A549 treated with RU486 at 1 μM for 4 hours (cell line): ENCODE measurements around the gene SPAG7. TPM values are rescaled to one million over a fixed set of nuclear protein-coding genes. Genes with fewer than 3 reads are reported as not detected.

ENCODE experiments used
- total RNA-seq: library from RNA; stranded (reverse); fragments of 200-300 nt; extraction: Qiagen RNA extraction; gene quantifications from 5 replicates; pipeline ENCODE4 v1.2.3, GENCODE V29; 2022; ENCODE audit warnings: low read depth

The SPAG7 gene
- 72.8 to 95.3 TPM (median 75.3 TPM) in 5 replicates for total RNA-seq

GRCh38 chr17:4967539-4968485 is at the start of gene SPAG7:
Gene SPAG7 (minus strand): TSS chr17:4967817. CDS start chr17:4967804, 13 bp downstream.

GRCh38 chr17:4997302-4998026 is 29.8 kb upstream of the SPAG7 start, which contains the start of the genes INCA1 and KIF1C:
Gene INCA1 (minus strand): TSS chr17:4997522. CDS start chr17:4994437, 3,085 bp downstream.
Gene KIF1C (plus strand): TSS chr17:4997950. CDS start chr17:5000247, 2,297 bp downstream.

GRCh38 chr17:4986951-4987766 is 19.5 kb upstream of the SPAG7 start, which contains the start of gene CAMTA2:
Gene CAMTA2 (minus strand): TSS chr17:4987675. CDS start chr17:4986222, 1,453 bp downstream.

GRCh38 chr17:4950746-4951204 is 16.8 kb downstream of the SPAG7 start, which contains the start of gene ENO3:
Gene ENO3 (plus strand): TSS chr17:4951119. CDS start chr17:4951830, 711 bp downstream.

GRCh38 chr17:4948166-4948930 is 19.3 kb downstream of the SPAG7 start, which contains the start of gene PFN1:
Gene PFN1 (minus strand): TSS chr17:4948530. CDS start chr17:4948394, 136 bp downstream.

GRCh38 chr17:4939796-4940554 is 27.6 kb downstream of the SPAG7 start, which contains the start of the genes RNF167 and SLC25A11:
Gene RNF167 (plus strand): TSS chr17:4940268. CDS start chr17:4940910, 642 bp downstream.
Gene SLC25A11 (minus strand): TSS chr17:4940046. CDS start chr17:4939910, 136 bp downstream.

GRCh38 chr17:4931963-4932362 is 35.7 kb downstream of the SPAG7 start, which contains the start of gene GP1BA:
Gene GP1BA (plus strand): TSS chr17:4932277. CDS start chr17:4932605, 328 bp downstream.

Other genes with a start within 250 kb of the SPAG7 start
- gene MED11, start 236.4 kb downstream of the SPAG7 start, total RNA-seq, result 39.1 to 46.0 TPM (median 44.8 TPM) in 5 replicates
- 0.47 to 0.89 TPM (median 0.56 TPM) in 5 replicates for gene ZMYND15, start 228.0 kb downstream of the SPAG7 start, total RNA-seq
- 13.8 to 20.0 TPM (median 17.9 TPM) in 5 replicates for gene CXCL16, start 227.9 kb downstream of the SPAG7 start, total RNA-seq
- gene TM4SF5, start 195.9 kb downstream of the SPAG7 start, total RNA-seq, result 0.41 to 1.1 TPM (median 0.82 TPM) in 5 replicates
- gene VMO1, start 181.5 kb downstream of the SPAG7 start, total RNA-seq, result 0.35 to 1.5 TPM (median 1.1 TPM) in 5 replicates
- 0.14 to 0.15 TPM in 2 of 5 replicates, not detected in the others for gene GLTPD2, start 178.9 kb downstream of the SPAG7 start, total RNA-seq
- 461 to 534 TPM (median 480 TPM) in 5 replicates for gene PSMB6, start 171.7 kb downstream of the SPAG7 start, total RNA-seq
- gene PLD2, start 160.7 kb downstream of the SPAG7 start, total RNA-seq, result 18.4 to 25.8 TPM (median 22.8 TPM) in 5 replicates
- 42.8 to 59.3 TPM (median 56.3 TPM) in 5 replicates for gene MINK1, start 134.5 kb downstream of the SPAG7 start, total RNA-seq
- gene C17orf107, start 68.3 kb downstream of the SPAG7 start, total RNA-seq, result 0.15 to 0.35 TPM (median 0.30 TPM) in 5 replicates
- 0.05 to 0.15 TPM (median 0.08 TPM) in 3 of 5 replicates, not detected in the others for gene CHRNE, start 64.7 kb downstream of the SPAG7 start, total RNA-seq
- gene GP1BA, start 35.5 kb downstream of the SPAG7 start, total RNA-seq, result not detected in 5 replicates
- gene SLC25A11, start 27.8 kb downstream of the SPAG7 start, total RNA-seq, result 51.1 to 79.7 TPM (median 75.4 TPM) in 5 replicates
- gene RNF167, start 27.5 kb downstream of the SPAG7 start, total RNA-seq, result 88.1 to 164 TPM (median 124 TPM) in 5 replicates
- gene PFN1, start 19.3 kb downstream of the SPAG7 start, total RNA-seq, result 2,878 to 3,154 TPM (median 3,052 TPM) in 5 replicates
- 50.7 to 68.1 TPM (median 55.2 TPM) in 5 replicates for gene ENO3, start 16.7 kb downstream of the SPAG7 start, total RNA-seq
- gene CAMTA2, start 19.9 kb upstream of the SPAG7 start, total RNA-seq, result 20.9 to 36.6 TPM (median 32.9 TPM) in 5 replicates
- gene INCA1, start 29.7 kb upstream of the SPAG7 start, total RNA-seq, result 1.4 to 3.1 TPM (median 1.6 TPM) in 5 replicates
- 100 to 115 TPM (median 110 TPM) in 5 replicates for gene KIF1C, start 30.1 kb upstream of the SPAG7 start, total RNA-seq
- 0.41 to 1.00 TPM (median 0.51 TPM) in 5 replicates for gene SLC52A1, start 67.6 kb upstream of the SPAG7 start, total RNA-seq
- gene ZFP3, start 110.7 kb upstream of the SPAG7 start, total RNA-seq, result 0.71 to 0.99 TPM (median 0.95 TPM) in 5 replicates
- gene ZNF232, start 144.1 kb upstream of the SPAG7 start, total RNA-seq, result 4.5 to 5.0 TPM (median 4.6 TPM) in 5 replicates
- 0.02 to 0.05 TPM (median 0.03 TPM) in 3 of 5 replicates, not detected in the others for gene USP6, start 148.2 kb upstream of the SPAG7 start, total RNA-seq
- gene ZNF594, start 224.1 kb upstream of the SPAG7 start, total RNA-seq, result 0.90 to 1.9 TPM (median 1.6 TPM) in 5 replicates